Neuronal stem cell (in vitro differentiated cells): Measurements from ENCODE around the gene ADGRG3.
A peak's percentile ranks its signal among the peaks of the same experiment; 100 is the strongest.
"Not testable (repeated sequence)": the region's sequence is repeated elsewhere in the genome, so short reads cannot be mapped to it uniquely, and the experiment has no call there.

ENCODE experiments used
- DNase-seq: peaks from one replicate; pipeline ENCODE4 v3.0.0-alpha.2; 2013; ENCODE audit warnings: low spot score
- H2AFZ ChIP-seq: one replicate; pipeline ENCODE4 v1.6.1; 2013; ENCODE audit warnings: mild to moderate bottlenecking, low read length, inconsistent platforms
- H2AK5ac ChIP-seq: 2 replicates; pipeline ENCODE4 v1.6.1; 2013; ENCODE audit warnings: low read depth, mild to moderate bottlenecking, inconsistent platforms, low read length, moderate library complexity, mixed read lengths
- H2BK120ac ChIP-seq: 2 replicates; pipeline ENCODE4 v1.6.1; 2013; ENCODE audit warnings: low read depth, mild to moderate bottlenecking, inconsistent platforms, low read length, moderate library complexity, mixed read lengths
- H2BK12ac ChIP-seq: one replicate; pipeline ENCODE4 v1.6.1; 2013; ENCODE audit warnings: low read length, inconsistent platforms
- H2BK15ac ChIP-seq: 2 replicates; pipeline ENCODE4 v1.6.1; 2013; ENCODE audit warnings: mild to moderate bottlenecking, low read length, inconsistent platforms, mixed read lengths
- H2BK5ac ChIP-seq: one replicate; pipeline ENCODE4 v1.6.1; 2013; ENCODE audit warnings: inconsistent platforms, mild to moderate bottlenecking, low read length, moderate library complexity
- H3K14ac ChIP-seq: one replicate; pipeline ENCODE4 v1.6.1; 2013; ENCODE audit warnings: low read length, inconsistent platforms
- H3K18ac ChIP-seq: 2 replicates; pipeline ENCODE4 v1.6.1; 2013; ENCODE audit warnings: low read length, inconsistent platforms
- H3K23ac ChIP-seq: 2 replicates; pipeline ENCODE4 v1.6.1; 2013; ENCODE audit warnings: low read depth, mild to moderate bottlenecking, mixed read lengths, low read length, inconsistent platforms; ENCODE audit not compliant: poor library complexity
- H3K27ac ChIP-seq: replicated peaks from 3 replicates; pipeline ENCODE4 v1.5.1; 2013; ENCODE audit warnings: low read length, inconsistent platforms
- H3K27me3 ChIP-seq, 3 experiments: 2 replicates each; pipeline ENCODE4 v1.6.1; 2013; ENCODE audit warnings: low read length in 3 of 3, mild to moderate bottlenecking in 2 of 3, inconsistent platforms in 1 of 3, low read depth in 1 of 3, mixed read lengths in 1 of 3, moderate library complexity in 1 of 3; ENCODE audit not compliant: control insufficient read depth in 3 of 3, insufficient read depth in 3 of 3
- H3K36me3 ChIP-seq, 2 donors: replicated peaks in 1 of 2; 2 replicates each; pipeline ENCODE4 v1.6.1; 2013; ENCODE audit warnings: low read length in 2 of 2; ENCODE audit not compliant: control insufficient read depth in 2 of 2, insufficient read depth in 2 of 2
- H3K4ac ChIP-seq: 2 replicates; pipeline ENCODE4 v1.6.1; 2013; ENCODE audit warnings: inconsistent platforms, mild to moderate bottlenecking, low read length, moderate library complexity
- H3K4me1 ChIP-seq, 2 donors: 1 replicate in 1 of 2; 2 replicates in 1 of 2; pipeline ENCODE4 v1.6.1; 2013; ENCODE audit warnings: low read length in 2 of 2, low read depth in 1 of 2; ENCODE audit not compliant: control insufficient read depth in 2 of 2, insufficient read depth in 1 of 2
- H3K4me2 ChIP-seq: one replicate; pipeline ENCODE4 v1.6.1; 2013; ENCODE audit warnings: mild to moderate bottlenecking, low read length, inconsistent platforms; ENCODE audit not compliant: insufficient read depth, poor library complexity, severe bottlenecking
- H3K4me3 ChIP-seq, 2 donors: 2 replicates each; pipeline ENCODE4 v1.5.1; 2013; ENCODE audit warnings: low read length in 2 of 2, mild to moderate bottlenecking in 2 of 2, inconsistent platforms in 1 of 2, moderate library complexity in 1 of 2
- H3K79me1 ChIP-seq: one replicate; pipeline ENCODE4 v1.6.1; 2013; ENCODE audit warnings: low read depth, mild to moderate bottlenecking, inconsistent platforms, low read length, moderate library complexity
- H3K9ac ChIP-seq: one replicate; pipeline ENCODE4 v1.6.1; 2013; ENCODE audit warnings: mild to moderate bottlenecking, low read depth, low read length, inconsistent platforms; ENCODE audit not compliant: poor library complexity
- H3K9me3 ChIP-seq, 2 donors: replicated peaks in 1 of 2; 2 replicates each; pipeline versions ENCODE3 to v1.6.1; 2013; ENCODE audit warnings: low read length in 2 of 2, mild to moderate bottlenecking in 2 of 2, inconsistent platforms in 1 of 2, low read depth in 1 of 2, mixed read lengths in 1 of 2, moderate library complexity in 1 of 2; ENCODE audit not compliant: control insufficient read depth in 2 of 2, insufficient read depth in 1 of 2
- H4K8ac ChIP-seq: one replicate; pipeline ENCODE4 v1.6.1; 2013; ENCODE audit warnings: low read depth, mild to moderate bottlenecking, inconsistent platforms, low read length, moderate library complexity
- H4K91ac ChIP-seq: one replicate; pipeline ENCODE4 v1.6.1; 2013; ENCODE audit warnings: low read length, low read depth, mild to moderate bottlenecking, inconsistent platforms; ENCODE audit not compliant: poor library complexity
- WGBS, 2 donors: extraction: QIAGEN DNeasy Blood & Tissue Kit; methylation state at CpG; one replicate each; pipeline ENCODE4 v1.1.7; 2013; ENCODE audit warnings: missing lambda C conversion rate in 2 of 2, mixed read lengths in 1 of 2; ENCODE audit not compliant: insufficient read length in 2 of 2, insufficient replicate concordance in 1 of 2; ENCODE audit errors: extremely low coverage in 2 of 2; 5-methylcytosine and 5-hydroxymethylcytosine counted together

ADGRG3 gene

DNA sequence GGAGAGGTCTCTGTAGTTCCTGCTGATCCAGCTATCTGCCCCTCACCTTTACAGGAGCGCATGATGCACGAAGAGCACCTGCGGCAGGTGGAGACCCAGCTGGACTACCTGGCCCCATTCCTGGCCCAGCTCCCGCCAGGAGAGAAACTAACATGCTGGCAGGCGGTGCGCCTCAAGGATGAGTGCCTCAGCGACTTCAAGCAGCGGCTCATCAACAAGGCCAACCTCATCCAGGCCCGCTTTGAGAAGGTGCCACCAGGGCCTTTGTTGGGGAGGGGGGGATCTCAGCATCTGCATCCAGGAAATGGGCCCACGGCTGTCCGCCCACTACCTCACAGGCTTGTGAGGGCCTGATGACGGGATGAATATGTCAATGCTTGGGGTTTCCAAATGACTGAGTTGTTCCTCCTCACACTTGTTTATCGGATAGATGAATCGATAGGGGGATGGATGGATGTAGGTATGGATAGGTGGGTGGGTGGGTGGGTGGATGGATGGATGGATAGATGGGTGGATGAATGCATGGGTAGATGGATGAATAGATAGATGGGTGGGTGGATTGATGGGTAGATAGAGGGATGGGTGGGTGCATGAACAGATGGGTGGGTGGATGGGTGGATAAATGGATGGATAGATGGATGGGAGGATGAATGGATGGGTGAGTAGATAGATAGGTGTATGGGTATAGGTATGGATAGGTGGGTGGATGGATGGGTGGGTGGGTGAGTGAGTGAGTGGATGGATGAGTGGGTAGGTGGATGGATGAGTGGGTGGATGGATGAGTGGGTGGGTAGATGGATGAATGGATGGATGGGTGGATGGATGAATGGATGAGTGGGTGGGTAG is 60.5 kb downstream of the ADGRG3 start:
- no peak overlapping the region for H3K4me2 ChIP-seq
- DNase-seq: no peak
- peak overlapping the region; percentile 43 for H2BK5ac ChIP-seq
- H4K91ac ChIP-seq: no peak overlapping the region
- no peak overlapping the region for H3K23ac ChIP-seq
- no peak overlapping the region for H4K8ac ChIP-seq
- H3K79me1 ChIP-seq: no peaks in the 10 kb centered on the region
- H2AK5ac ChIP-seq: no peak overlapping the region
- no peak overlapping the region for H3K4ac ChIP-seq
- no peak overlapping the region for H3K14ac ChIP-seq
- no peak overlapping the region for H3K27ac ChIP-seq
- H3K36me3 ChIP-seq: no peaks in the 10 kb centered on the region
- H3K4me3 ChIP-seq: no peak overlapping the region
- H3K9me3 ChIP-seq: peaks cover 0 to 2% of the 10 kb centered on the region in 2 donors
- no peaks in the 10 kb centered on the region for H3K27me3 ChIP-seq
- no CpG with 5 or more reads among the region's 14 CpGs for WGBS, 2 donors
- no peak overlapping the region for H2BK120ac ChIP-seq
- no peak overlapping the region for H3K18ac ChIP-seq
- H3K9ac ChIP-seq: no peak overlapping the region
- no peaks in the 10 kb centered on the region for H3K4me1 ChIP-seq
- no peak overlapping the region for H2BK15ac ChIP-seq
- H2BK12ac ChIP-seq: no peak overlapping the region
- H2AFZ ChIP-seq: no peak overlapping the region

DNA sequence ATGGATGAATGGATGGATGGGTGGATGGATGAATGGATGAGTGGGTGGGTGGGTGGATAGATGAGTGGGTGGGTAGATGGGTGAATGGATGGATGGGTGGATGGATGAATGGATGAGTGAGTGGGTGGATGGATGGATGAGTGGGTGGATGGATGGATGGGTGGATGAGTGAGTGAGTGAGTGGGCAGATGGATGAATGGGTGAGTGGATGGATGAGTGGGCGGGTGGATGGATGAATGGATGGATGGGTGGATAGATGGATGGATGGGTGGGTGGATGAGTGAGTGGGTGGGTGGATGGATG is 61.0 kb downstream of the ADGRG3 start:
- H2AK5ac ChIP-seq: no peak overlapping the region
- no peak overlapping the region for H3K23ac ChIP-seq
- no peak overlapping the region for H3K27ac ChIP-seq
- H3K4me2 ChIP-seq: no peak overlapping the region
- no peaks in the 10 kb centered on the region for H3K79me1 ChIP-seq
- H3K9ac ChIP-seq: no peak overlapping the region
- no peak overlapping the region for H3K18ac ChIP-seq
- no peak overlapping the region for H4K91ac ChIP-seq
- no peak overlapping the region for H3K4ac ChIP-seq
- H2BK15ac ChIP-seq: no peak overlapping the region
- H3K4me3 ChIP-seq: no peak overlapping the region
- no peaks in the 10 kb centered on the region for H3K27me3 ChIP-seq
- no CpG with 5 or more reads among the region's 1 CpG for whole genome bisulfite sequencing, 2 donors
- no peaks in the 10 kb centered on the region for H3K36me3 ChIP-seq
- DNase-seq: no peak
- H2AFZ ChIP-seq: no peak overlapping the region
- no peak overlapping the region for H2BK120ac ChIP-seq
- H2BK12ac ChIP-seq: no peak overlapping the region
- H3K4me1 ChIP-seq: no peaks in the 10 kb centered on the region
- H4K8ac ChIP-seq: no peak overlapping the region
- H2BK5ac ChIP-seq: no peak overlapping the region
- no peak overlapping the region for H3K14ac ChIP-seq
- H3K9me3 ChIP-seq: peaks cover 0 to 2% of the 10 kb centered on the region in 2 donors

DNA sequence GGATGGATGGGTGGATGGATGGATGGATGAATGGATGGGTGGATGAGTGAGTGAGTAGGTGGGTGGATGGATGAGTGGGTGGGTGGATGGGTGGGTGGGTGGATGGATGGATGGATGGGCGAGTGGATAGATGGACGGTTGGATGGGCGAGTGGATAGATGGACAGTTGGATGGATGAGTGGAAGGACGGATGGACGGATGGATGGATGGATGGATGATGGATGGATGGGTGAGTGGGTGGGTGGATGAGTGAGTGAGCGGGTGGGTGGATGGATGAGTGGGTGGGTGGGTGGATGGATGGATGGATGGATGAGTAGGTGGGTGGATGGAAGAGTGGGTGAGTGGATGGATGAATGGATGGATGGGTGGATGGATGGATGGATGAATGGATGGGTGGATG is 61.7 kb downstream of the ADGRG3 start:
- not testable (repeated sequence) for H3K18ac ChIP-seq, H3K23ac ChIP-seq, H3K4me1 ChIP-seq, H3K9me3 ChIP-seq, H2AFZ ChIP-seq, H3K4me3 ChIP-seq, H3K27ac ChIP-seq, H3K14ac ChIP-seq, H2BK5ac ChIP-seq, H4K91ac ChIP-seq, H3K4ac ChIP-seq, H2AK5ac ChIP-seq, H2BK15ac ChIP-seq, H3K9ac ChIP-seq, H4K8ac ChIP-seq, H3K27me3 ChIP-seq, H3K36me3 ChIP-seq, H3K79me1 ChIP-seq, DNase-seq, H2BK120ac ChIP-seq, H3K4me2 ChIP-seq, H2BK12ac ChIP-seq
- 100% methylated on average over 2 of the region's 6 CpGs; no CpG with 5 or more reads in 1 of the 2 donors for WGBS, 2 donors

DNA sequence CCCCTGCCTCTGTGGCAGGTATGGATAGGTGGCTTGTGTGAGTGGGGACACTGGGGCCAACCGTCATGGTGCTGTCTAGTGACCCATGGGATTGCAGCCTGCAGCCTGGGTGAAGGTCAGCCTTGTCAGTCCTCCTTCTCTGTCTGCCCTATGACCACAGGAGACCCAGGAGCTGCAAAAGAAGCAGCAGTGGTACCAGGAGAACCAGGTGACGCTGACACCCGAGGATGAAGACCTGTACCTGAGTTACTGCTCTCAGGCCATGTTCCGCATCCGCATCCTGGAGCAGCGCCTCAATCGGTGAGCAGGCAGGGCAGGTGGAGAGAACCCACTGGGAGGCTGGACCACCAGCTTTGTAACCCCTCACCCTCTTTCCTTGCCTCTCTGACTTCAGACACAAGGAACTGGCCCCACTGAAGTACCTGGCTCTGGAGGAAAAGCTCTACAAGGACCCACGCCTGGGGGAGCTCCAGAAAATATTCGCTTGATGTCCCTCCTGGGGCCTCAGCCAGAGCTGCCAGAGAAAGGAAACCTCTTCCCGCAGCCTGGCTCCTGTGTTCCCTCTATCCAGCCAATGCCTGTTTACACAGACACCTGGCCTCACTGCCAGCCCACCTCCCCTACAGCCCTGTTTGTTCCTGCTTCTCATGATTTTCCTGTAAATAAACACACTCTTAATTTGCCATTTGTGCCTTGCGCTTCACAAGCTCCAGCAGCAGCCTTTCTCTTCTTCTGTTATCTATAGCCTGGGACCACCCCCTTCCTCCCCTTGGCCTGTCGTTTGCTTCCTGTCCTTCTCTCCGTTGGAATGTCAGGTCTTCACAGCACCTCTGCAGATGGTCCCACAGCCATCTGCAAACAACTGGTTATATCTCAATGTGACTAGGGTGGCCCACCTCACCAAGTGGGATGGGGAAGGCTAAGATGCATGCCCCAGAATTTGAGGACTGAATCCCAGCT is 62.9 kb downstream of the ADGRG3 start:
- Histone ChIP-seq H3K4ac (no peak overlapping the region), H2BK5ac (no peak overlapping the region), H3K14ac (no peak overlapping the region), H2AFZ (no peak overlapping the region), H3K4me3 (no peak overlapping the region), H2BK15ac (no peak overlapping the region), H4K91ac (no peak overlapping the region), H3K27me3 (no peaks in the 10 kb centered on the region), H3K4me1 (peaks cover 1 to 3% of the 10 kb centered on the region in 2 donors), H3K23ac (no peak overlapping the region), H3K27ac (no peak overlapping the region), H3K9me3 (no peaks in the 10 kb centered on the region), H2BK12ac (no peak overlapping the region), H2BK120ac (no peak overlapping the region), H4K8ac (no peak overlapping the region), H3K36me3 (no peaks in the 10 kb centered on the region), H2AK5ac (no peak overlapping the region), H3K79me1 (no peaks in the 10 kb centered on the region), H3K4me2 (no peak overlapping the region), H3K9ac (peak overlapping the region; percentile 9), H3K18ac (no peak overlapping the region)
- DNase-seq: no peak
- WGBS, 2 donors: no CpG with 5 or more reads among the region's 13 CpGs
